Measurements from ENCODE around the gene UBP1.

GRCh38 chr3:33358172-33358781 is 81.9 kb downstream of the UBP1 start:
- TF ChIP-seq CTCF (conservative IDR thresholded peaks at IDR 0.05) (no peak), EZH2 (IDR thresholded peaks at IDR 0.05; ENCODE audit: low read depth) (no peak)

All from PC-9 (cell line).